ENCODE measurements around the gene MRPS11. TPM values are rescaled to one million over a fixed set of nuclear protein-coding genes. Genes with fewer than 3 reads are reported as not detected.
"Not testable (repeated sequence)": the region's sequence is repeated elsewhere in the genome, so short reads cannot be mapped to it uniquely, and the experiment has no call there.

Gene MRPS11
- polyA plus RNA-seq, 3 donors: 41.6 to 46.0 (median 42.7) TPM

DNA sequence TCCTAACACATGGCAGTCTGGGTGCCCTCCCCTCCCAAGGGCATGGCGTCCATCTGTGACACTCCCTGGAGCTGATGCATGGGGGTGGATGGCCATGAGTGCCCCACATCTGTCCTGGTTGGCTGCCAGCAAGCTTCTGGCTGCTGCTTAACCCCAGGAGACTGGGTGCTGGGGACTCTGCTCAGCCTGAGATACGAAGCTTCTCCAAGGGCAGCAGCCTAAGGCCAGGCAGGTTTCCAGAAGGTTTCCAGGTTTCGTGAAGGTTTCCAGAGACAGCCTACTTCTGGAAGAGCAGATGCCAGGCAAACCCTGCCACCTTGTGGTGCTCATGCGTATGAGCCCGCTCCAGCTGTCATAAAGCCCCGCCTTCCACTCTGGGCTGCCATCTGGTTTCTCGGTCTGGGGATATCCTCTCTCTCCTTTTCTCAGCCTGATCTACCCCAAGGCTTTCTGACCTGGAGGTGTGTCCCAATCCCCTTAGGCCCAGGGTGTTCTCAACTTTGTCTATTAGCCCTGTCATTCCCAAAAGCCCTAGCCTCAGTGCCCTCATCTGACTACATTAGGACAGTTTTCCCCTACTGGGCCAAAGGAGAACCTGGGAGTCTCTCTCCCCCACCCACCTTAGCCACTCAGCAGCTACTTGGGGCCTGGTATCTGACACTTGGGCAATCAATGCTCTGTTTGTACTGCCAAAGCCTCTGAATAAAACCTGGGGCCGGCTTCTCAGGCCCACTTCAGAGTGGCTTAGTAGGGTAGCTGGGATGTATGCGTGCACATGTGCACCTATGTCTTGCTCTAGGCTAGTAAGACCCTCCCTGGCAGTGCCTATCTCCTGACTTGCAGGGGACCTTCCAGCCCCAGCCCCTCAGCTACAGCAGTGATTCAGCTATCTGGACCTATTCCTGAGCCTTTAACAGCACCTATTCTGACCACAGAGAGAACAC, 12.4 kb upstream of the MRPS11 start:
- DNase-seq (ENCODE audit: low read depth in 3 of 3, low spot score in 2 of 3): peak in 1 of 3 donors; percentile 44

DNA sequence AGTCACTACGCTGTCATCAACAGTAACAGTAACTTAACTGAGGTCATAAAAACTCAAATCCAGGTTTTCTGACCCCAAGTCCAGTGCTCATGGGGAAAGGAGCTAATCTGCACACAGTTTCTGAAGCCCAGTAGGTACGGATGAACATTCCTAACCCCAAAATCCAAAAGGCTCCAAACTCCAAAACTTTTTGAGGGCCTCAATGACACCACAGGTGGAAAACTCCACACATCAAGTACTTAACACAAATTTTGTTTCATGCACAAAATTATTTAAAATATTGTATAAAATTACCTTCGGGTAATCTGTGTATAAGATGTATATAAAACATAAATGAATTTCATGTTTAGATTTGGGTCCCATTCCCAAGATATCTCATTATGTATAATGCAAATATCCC, 10.8 kb upstream of the MRPS11 start:
- no peak for DNase-seq (ENCODE audit: low read depth in 3 of 3, low spot score in 2 of 3)

DNA sequence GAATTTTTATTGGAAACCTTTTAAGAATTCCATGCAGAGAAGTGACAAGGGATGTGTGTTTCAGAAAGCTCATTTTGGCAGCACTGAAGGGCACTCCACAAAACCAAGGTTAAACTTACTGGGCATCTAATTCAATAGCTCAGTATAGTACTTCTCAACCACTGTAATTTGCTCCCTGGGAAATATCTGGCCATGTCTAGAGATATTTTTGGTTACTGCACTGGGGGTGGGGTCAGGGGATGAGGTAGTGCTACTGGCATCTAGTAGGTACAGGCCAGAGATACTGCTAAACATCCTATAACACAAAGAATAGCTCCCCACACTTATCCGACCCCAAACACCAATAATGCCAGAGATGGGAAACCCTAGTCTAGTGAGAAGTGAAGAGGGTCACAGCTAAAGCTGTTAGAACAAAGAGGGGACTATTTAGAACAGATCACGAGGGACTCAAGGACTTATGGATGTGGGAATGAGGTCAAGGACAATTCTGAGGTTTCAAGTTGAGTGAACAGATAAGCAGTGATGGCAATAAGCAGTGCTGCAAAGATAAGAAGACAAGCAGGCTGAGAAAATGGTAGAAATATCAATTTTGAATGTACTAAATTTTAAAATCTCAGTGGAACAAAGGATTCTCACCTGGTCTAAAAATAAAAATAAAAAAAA, 3.5 kb upstream of the MRPS11 start:
- DNase-seq (ENCODE audit: low read depth in 3 of 3, low spot score in 2 of 3): no peak

GRCh38 chr15:88465633-88466224, 1.8 kb upstream of the MRPS11 start:
- no peak for DNase-seq (ENCODE audit: low read depth in 3 of 3, low spot score in 2 of 3)

GRCh38 chr15:88467935-88468528, 524 bp downstream of the MRPS11 start:
- DNase-seq (ENCODE audit: low read depth in 3 of 3, low spot score in 2 of 3): no peak

- not testable (repeated sequence) for DNase-seq (ENCODE audit: low read depth in 3 of 3, low spot score in 2 of 3)
Measured at GRCh38 chr15:88468721-88469120, 1.2 kb downstream of the MRPS11 start.

DNA sequence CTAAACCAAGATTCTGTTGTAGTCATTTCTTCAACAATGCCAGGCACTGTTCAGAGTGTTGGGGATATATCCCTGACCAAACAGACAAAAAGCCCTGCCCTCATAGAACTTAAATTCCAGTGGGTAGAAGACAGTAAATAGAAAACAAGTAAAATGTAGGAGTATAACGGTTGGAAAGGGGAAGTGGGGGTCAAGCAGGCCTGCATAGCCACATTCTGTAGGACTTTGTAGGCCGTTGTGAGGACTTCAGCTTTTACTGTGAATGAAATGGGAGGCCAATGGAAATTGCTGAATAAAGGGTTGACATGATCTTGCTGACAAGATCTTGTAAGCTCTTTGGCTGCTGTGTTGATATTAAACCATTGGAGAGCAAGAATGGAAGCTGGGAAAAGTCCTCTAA, 1.8 kb downstream of the MRPS11 start:
- no peak for DNase-seq (ENCODE audit: low read depth in 3 of 3, low spot score in 2 of 3)

DNA sequence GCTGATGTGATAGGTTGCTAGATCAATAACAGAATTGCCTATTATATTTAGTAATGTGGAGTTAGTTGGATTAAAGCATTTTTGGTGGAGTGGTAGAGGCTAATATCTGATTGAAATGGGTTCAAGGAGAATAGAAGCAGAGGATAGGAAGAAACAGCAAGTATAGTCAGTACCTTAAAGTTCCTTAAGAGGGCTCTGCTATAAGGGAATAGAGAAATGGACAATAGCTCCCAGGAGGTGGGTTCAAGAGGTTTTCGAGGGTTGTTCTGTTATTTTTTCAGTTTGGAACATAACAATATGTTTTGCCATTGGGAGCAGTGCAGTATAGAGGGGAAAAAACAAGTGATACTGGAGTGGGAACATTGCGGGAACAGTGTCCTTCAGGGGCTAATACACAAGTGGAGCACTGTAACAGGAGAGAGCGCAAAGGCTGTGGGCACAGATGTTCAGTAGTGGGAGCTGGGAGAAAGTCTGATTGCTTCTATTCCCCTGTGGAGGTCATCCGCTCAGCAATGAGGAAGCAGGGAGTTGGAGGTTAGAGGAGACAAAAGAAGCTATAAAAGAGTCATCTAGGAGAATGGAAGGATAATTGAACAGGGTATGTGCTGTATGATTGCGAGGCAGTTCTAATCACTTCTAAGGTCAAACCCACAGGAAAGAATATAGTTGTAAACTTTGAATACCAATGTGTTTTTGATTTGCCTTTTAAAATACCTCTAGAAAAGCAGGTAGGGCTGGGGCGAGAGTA, 3.3 kb downstream of the MRPS11 start:
- no peak for DNase-seq (ENCODE audit: low read depth in 3 of 3, low spot score in 2 of 3)

GRCh38 chr15:88472225-88472624, 4.7 kb downstream of the MRPS11 start:
- DNase-seq (ENCODE audit: low read depth in 3 of 3, low spot score in 2 of 3): no peak

- not testable (repeated sequence) for DNase-seq (ENCODE audit: low read depth in 3 of 3, low spot score in 2 of 3)
Measured at GRCh38 chr15:88473661-88474293, 6.3 kb downstream of the MRPS11 start.

GRCh38 chr15:88476635-88477060, 9.1 kb downstream of the MRPS11 start:
- DNase-seq (ENCODE audit: low read depth in 3 of 3, low spot score in 2 of 3): no peak

GRCh38 chr15:88477126-88477525, 9.6 kb downstream of the MRPS11 start:
- no peak for DNase-seq (ENCODE audit: low read depth in 3 of 3, low spot score in 2 of 3)

- DNase-seq (ENCODE audit: low read depth in 3 of 3, low spot score in 2 of 3): no peak
Measured at GRCh38 chr15:88477904-88478303, 10.4 kb downstream of the MRPS11 start.

- DNase-seq (ENCODE audit: low read depth in 3 of 3, low spot score in 2 of 3): no peak
Measured at GRCh38 chr15:88479169-88479568, 11.7 kb downstream of the MRPS11 start.

- no peak for DNase-seq (ENCODE audit: low read depth in 3 of 3, low spot score in 2 of 3)
Measured at GRCh38 chr15:88480981-88481380, 13.5 kb downstream of the MRPS11 start.

DNA sequence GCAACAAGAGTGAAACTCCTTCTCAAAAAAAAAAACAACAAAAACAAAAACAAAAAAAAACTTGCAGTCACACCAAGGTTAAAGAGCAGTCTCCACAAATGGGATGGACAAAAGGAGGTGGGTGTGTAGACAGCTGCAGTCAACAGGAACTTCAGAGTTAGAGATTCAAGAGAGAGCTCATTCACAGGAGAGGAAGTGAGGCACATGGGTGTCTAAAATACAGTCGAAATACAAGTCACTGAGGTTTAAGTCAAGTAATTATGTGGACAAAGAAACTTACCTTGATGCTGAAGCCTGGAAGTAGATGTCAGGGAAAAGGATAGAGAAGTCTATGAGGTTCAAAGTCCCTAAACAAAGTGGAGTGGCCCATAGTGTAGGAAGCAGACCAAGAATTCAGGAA, 14.8 kb downstream of the MRPS11 start:
- no peak for DNase-seq (ENCODE audit: low read depth in 3 of 3, low spot score in 2 of 3)

GRCh38 chr15:88484682-88485331, 17.3 kb downstream of the MRPS11 start:
- DNase-seq (ENCODE audit: low read depth in 3 of 3, low spot score in 2 of 3): peak in 2 of 3 donors; percentile 39 to 52

GRCh38 chr15:88487178-88487795, 19.8 kb downstream of the MRPS11 start:
- no peak for DNase-seq (ENCODE audit: low read depth in 3 of 3, low spot score in 2 of 3)
